HG03025 (cell line): ENCODE measurements around the gene NPEPPS.

ENCODE experiments used
- ATAC-seq: cut with Tn5 transposase; IDR thresholded peaks from one replicate; pipeline ENCODE4 v1.9.1; 2021; ENCODE audit warnings: mild to moderate bottlenecking, moderate library complexity; ENCODE audit not compliant: unreplicated experiment, low FRiP score

NPEPPS gene

GRCh38 chr17:47653442-47653841, 122.5 kb downstream of the NPEPPS start:
- ATAC-seq, result no peak

- no peak for ATAC-seq
Observed at GRCh38 chr17:47654991-47655390, 124.1 kb downstream of the NPEPPS start.

GRCh38 chr17:47660064-47660492, 129.2 kb downstream of the NPEPPS start:
- ATAC-seq, result no peak

GRCh38 chr17:47663912-47664623, 133.2 kb downstream of the NPEPPS start:
- ATAC-seq, result no peak

GRCh38 chr17:47664624-47664941, 133.7 kb downstream of the NPEPPS start:
- no peak for ATAC-seq

GRCh38 chr17:47665655-47666054, 134.7 kb downstream of the NPEPPS start:
- ATAC-seq, result no peak

- ATAC-seq, result no peak
Observed at GRCh38 chr17:47669081-47669480, 138.2 kb downstream of the NPEPPS start.

- ATAC-seq, result no peak
Observed at GRCh38 chr17:47670064-47670463, 139.2 kb downstream of the NPEPPS start.
